Activated T-helper 17 cell treated with anti-CD3 and anti-CD28 coated beads, Interleukin-2, amount 50 U/mL, for 72 hours (primary cell): ENCODE results near the gene JUNB. TPM values are rescaled to one million over a fixed set of nuclear protein-coding genes. Genes with fewer than 3 reads are reported as not detected.

Experiments
- ATAC-seq: fragments of 150-1000 bp; cut with Tn5 transposase; replicated peaks from 2 replicates; pipeline ENCODE4 v1.10.0; 2021; ENCODE audit warnings: mild to moderate bottlenecking, moderate library complexity
- H3K27ac Mint-ChIP-seq: one replicate; pipeline ENCODE4 v1.8.0; 2022; ENCODE audit warnings: mixed read lengths
- H3K27me3 Mint-ChIP-seq: one replicate; pipeline ENCODE4 v1.8.0; 2022; ENCODE audit warnings: mixed read lengths
- H3K36me3 Mint-ChIP-seq: one replicate; pipeline ENCODE4 v1.8.0; 2022; ENCODE audit warnings: low read depth, mild to moderate bottlenecking, mixed read lengths
- H3K4me1 Mint-ChIP-seq: one replicate; pipeline ENCODE4 v1.8.0; 2022; ENCODE audit warnings: mixed read lengths
- H3K4me3 Mint-ChIP-seq: one replicate; pipeline ENCODE4 v1.8.0; 2022; ENCODE audit warnings: mild to moderate bottlenecking, mixed read lengths
- H3K9me3 Mint-ChIP-seq: one replicate; pipeline ENCODE4 v1.8.0; 2022; ENCODE audit warnings: mixed read lengths
- total RNA-seq, 2 donors: library from RNA; stranded (reverse); gene quantifications; one replicate each; pipeline ENCODE4 v1.2.3, GENCODE V29; 2022

JUNB gene
- total RNA-seq, 2 donors from 2014 or later: 328 to 586 TPM

DNA sequence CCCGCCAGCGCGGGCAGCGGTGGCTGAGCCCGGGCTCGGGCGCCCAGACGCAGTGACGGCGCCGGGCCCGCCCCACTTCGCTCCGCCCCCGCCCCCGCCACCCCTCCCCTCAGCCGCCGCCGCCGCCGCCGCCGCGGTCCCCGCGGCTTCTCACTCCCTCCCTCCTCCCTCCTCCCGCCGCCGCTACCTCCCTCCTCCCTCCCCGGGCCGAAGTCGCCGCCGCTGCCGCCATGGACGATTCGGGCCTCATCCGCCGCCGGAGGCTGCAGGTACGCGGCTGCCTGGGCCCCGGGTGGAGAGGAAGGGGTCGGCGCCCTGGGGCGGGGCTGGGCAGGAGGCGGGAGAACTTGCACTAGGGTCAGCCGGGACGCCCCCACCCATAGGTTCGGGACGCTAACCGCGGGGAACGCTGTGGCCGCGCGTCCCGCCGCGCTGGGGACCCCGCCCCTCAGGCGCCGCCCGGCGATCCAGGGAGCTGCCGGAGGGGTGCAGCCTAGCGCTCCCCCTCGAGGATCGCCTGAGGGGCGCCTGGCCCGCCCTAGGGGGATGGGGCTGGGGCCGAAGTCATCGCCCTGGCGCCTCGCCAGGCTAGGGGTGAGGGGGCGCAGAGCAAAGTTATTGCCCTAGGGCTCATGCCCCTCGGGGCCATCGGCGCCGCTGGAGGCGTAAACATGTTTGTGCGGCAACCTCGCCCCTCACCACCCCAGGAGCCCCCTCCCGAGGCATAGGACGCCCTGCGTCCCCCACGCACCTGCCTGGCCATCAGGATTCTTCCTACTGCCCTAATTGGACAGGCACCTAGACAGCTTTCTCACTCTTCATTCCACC, 42.7 kb downstream of the JUNB start:
- H3K27ac Mint-ChIP-seq: no peak overlapping the region
- no peaks in the 10 kb centered on the region for H3K36me3 Mint-ChIP-seq
- H3K9me3 Mint-ChIP-seq: no peaks in the 10 kb centered on the region
- H3K4me3 Mint-ChIP-seq: peak overlapping the region; percentile 51
- H3K27me3 Mint-ChIP-seq: peaks cover 50% of the 10 kb centered on the region
- peak; percentile 24 for ATAC-seq
- H3K4me1 Mint-ChIP-seq: peaks cover 14% of the 10 kb centered on the region

DNA sequence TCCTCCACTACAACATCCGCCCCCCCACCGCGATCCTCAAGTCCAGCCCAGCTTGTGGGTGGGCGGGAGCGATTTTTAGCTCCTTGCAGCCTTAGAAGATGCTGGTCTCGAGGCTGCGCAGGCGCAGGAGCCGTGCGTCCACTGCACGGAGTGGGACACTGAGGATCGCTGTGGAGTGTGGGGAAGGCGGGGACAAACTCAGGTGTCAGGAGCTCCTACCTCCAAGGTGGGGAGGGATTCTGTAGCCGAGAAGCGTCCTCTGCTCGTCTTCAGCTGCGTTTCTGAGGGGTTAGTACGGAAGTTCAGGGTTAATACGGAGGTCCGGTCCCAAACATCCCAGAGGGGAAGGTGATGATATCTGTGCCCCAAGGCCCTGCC, 43.3 kb downstream of the JUNB start, which contains the start of gene RTBDN:
TSS of gene RTBDN (minus strand) at position 14 of the 378 bp plus-strand sequence. CDS start 4,600 bp downstream, outside the sequence.
- Mint-ChIP-seq H3K27me3 (peaks cover 53% of the 10 kb centered on the region), H3K4me3 (peak within 1 kb of the TSS; percentile 51), H3K36me3 (no peaks in the 10 kb centered on the region), H3K4me1 (peaks cover 20% of the 10 kb centered on the region), H3K27ac (no peak within 1 kb of the TSS), H3K9me3 (no peaks in the 10 kb centered on the region)
- ATAC-seq: no peak

GRCh38 chr19:12834976-12835757, 43.9 kb downstream of the JUNB start:
- peaks cover 51% of the 10 kb centered on the region for H3K27me3 Mint-ChIP-seq
- H3K36me3 Mint-ChIP-seq: no peaks in the 10 kb centered on the region
- H3K4me3 Mint-ChIP-seq: peak overlapping the region; percentile 51
- H3K9me3 Mint-ChIP-seq: no peaks in the 10 kb centered on the region
- H3K4me1 Mint-ChIP-seq: peaks cover 20% of the 10 kb centered on the region
- ATAC-seq: no peak
- H3K27ac Mint-ChIP-seq: no peak overlapping the region

GRCh38 chr19:12836529-12836863, 45.2 kb downstream of the JUNB start:
- ATAC-seq: no peak
- Mint-ChIP-seq H3K4me3 (no peak overlapping the region), H3K36me3 (no peaks in the 10 kb centered on the region), H3K27me3 (peaks cover 53% of the 10 kb centered on the region), H3K9me3 (no peaks in the 10 kb centered on the region), H3K4me1 (peaks cover 20% of the 10 kb centered on the region), H3K27ac (no peak overlapping the region)

DNA sequence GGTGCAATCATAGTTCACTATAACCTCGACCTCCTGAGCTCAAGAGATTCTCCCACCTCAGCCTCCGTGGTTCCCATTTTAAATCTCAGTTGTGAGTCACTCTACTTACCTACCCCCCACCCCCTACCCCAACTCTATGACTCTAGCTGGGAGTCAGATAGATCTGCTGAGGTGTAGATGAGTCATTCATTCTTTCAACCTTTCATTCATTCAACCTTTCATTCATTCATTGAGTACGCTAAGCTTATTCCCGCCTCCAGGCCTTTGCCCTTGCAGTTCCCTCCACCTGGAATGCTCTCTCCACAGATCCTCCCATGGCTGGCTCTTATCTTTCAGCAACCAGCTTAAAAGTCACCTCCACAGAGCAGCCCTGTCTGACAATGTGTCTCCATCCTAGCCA, 45.9 kb downstream of the JUNB start:
- Mint-ChIP-seq H3K9me3 (no peaks in the 10 kb centered on the region), H3K4me3 (peak overlapping the region; percentile 58), H3K36me3 (no peaks in the 10 kb centered on the region), H3K27me3 (peaks cover 53% of the 10 kb centered on the region), H3K4me1 (peaks cover 25% of the 10 kb centered on the region), H3K27ac (no peak overlapping the region)
- ATAC-seq: peak; percentile 54

- H3K36me3 Mint-ChIP-seq: no peaks in the 10 kb centered on the region
- H3K4me1 Mint-ChIP-seq: peaks cover 20% of the 10 kb centered on the region
- H3K4me3 Mint-ChIP-seq: peak within 1 kb of the TSS; percentile 58
- no peaks in the 10 kb centered on the region for H3K9me3 Mint-ChIP-seq
- H3K27ac Mint-ChIP-seq: no peak within 1 kb of the TSS
- H3K27me3 Mint-ChIP-seq: peaks cover 51% of the 10 kb centered on the region
- peak; percentile 71 for ATAC-seq
Observed at GRCh38 chr19:12838182-12838885, 47.0 kb downstream of the JUNB start, which contains the start of gene MAST1. TSS of gene MAST1 (plus strand) at chr19:12838515. CDS start at chr19:12838573, 58 bp downstream.

GRCh38 chr19:12838886-12839756, 47.8 kb downstream of the JUNB start:
- Mint-ChIP-seq H3K4me3 (peak overlapping the region; percentile 58), H3K27me3 (peaks cover 51% of the 10 kb centered on the region), H3K4me1 (peaks cover 20% of the 10 kb centered on the region), H3K27ac (no peak overlapping the region), H3K36me3 (no peaks in the 10 kb centered on the region), H3K9me3 (no peaks in the 10 kb centered on the region)
- ATAC-seq: peak; percentile 62

- no peaks in the 10 kb centered on the region for H3K9me3 Mint-ChIP-seq
- peaks cover 50% of the 10 kb centered on the region for H3K27me3 Mint-ChIP-seq
- peaks cover 16% of the 10 kb centered on the region for H3K4me1 Mint-ChIP-seq
- H3K36me3 Mint-ChIP-seq: no peaks in the 10 kb centered on the region
- peak; percentile 40 for ATAC-seq
- peak overlapping the region; percentile 15 for H3K4me3 Mint-ChIP-seq
- H3K27ac Mint-ChIP-seq: no peak overlapping the region
Observed at GRCh38 chr19:12840091-12841079, 49.1 kb downstream of the JUNB start.

GRCh38 chr19:12841094-12841493, 49.8 kb downstream of the JUNB start:
- Mint-ChIP-seq H3K4me3 (peak overlapping the region; percentile 15), H3K4me1 (peaks cover 16% of the 10 kb centered on the region), H3K36me3 (no peaks in the 10 kb centered on the region), H3K27me3 (peaks cover 51% of the 10 kb centered on the region), H3K27ac (no peak overlapping the region), H3K9me3 (no peaks in the 10 kb centered on the region)
- ATAC-seq: no peak

- Mint-ChIP-seq H3K27ac (no peak overlapping the region), H3K9me3 (no peaks in the 10 kb centered on the region), H3K4me1 (peaks cover 12% of the 10 kb centered on the region), H3K27me3 (peaks cover 45% of the 10 kb centered on the region), H3K4me3 (no peak overlapping the region), H3K36me3 (no peaks in the 10 kb centered on the region)
- ATAC-seq: no peak
Observed at GRCh38 chr19:12842511-12842910, 51.2 kb downstream of the JUNB start.
